ENCODE measurements around the gene TENM4. TPM values are rescaled to one million over a fixed set of nuclear protein-coding genes. Genes with fewer than 3 reads are reported as not detected.

The TENM4 gene
- total RNA-seq, 2 experiments from 2014 or later: not detected

GRCh38 chr11:79414041-79414440 lies 26.8 kb downstream of the TENM4 start:
- no peak for DNase-seq
- Mint-ChIP-seq H3K27me3 (ENCODE audit: low read depth) (no peaks in the 10 kb centered on the region), H3K9me3 (ENCODE audit: insufficient read depth) (no peaks in the 10 kb centered on the region), H3K4me3 (no peak overlapping the region), H3K27ac (no peak overlapping the region), H3K4me1 (ENCODE audit: low read depth) (no peaks in the 10 kb centered on the region), H3K36me3 (ENCODE audit: low read depth) (no peaks in the 10 kb centered on the region)
- ATAC-seq: no peak
- POLR2A ChIA-PET: no interaction called here
- CTCF ChIA-PET: no interaction called here

- DNase-seq (no peak), ATAC-seq (no peak)
- H3K9me3 Mint-ChIP-seq (ENCODE audit: insufficient read depth): no peaks in the 10 kb centered on the region
- ChIA-PET CTCF (no interaction called here), POLR2A (no interaction called here)
- no peaks in the 10 kb centered on the region for H3K27me3 Mint-ChIP-seq (ENCODE audit: low read depth)
- no peaks in the 10 kb centered on the region for H3K36me3 Mint-ChIP-seq (ENCODE audit: low read depth)
- no peak overlapping the region for H3K27ac Mint-ChIP-seq
- no peak overlapping the region for H3K4me3 Mint-ChIP-seq
- no peaks in the 10 kb centered on the region for H3K4me1 Mint-ChIP-seq (ENCODE audit: low read depth)
Measured at GRCh38 chr11:79413268-79413667, 27.6 kb downstream of the TENM4 start.

- ChIA-PET POLR2A (no interaction called here), CTCF (interaction anchor here (1.1 kb wide), 1 partner anchor 12 kb away, joined by 3 read pairs; no protein-coding TSS in a partner anchor)
- no peaks in the 10 kb centered on the region for H3K4me1 Mint-ChIP-seq (ENCODE audit: low read depth)
- H3K27me3 Mint-ChIP-seq (ENCODE audit: low read depth): no peaks in the 10 kb centered on the region
- H3K27ac Mint-ChIP-seq: no peak overlapping the region
- H3K9me3 Mint-ChIP-seq (ENCODE audit: insufficient read depth): no peaks in the 10 kb centered on the region
- H3K4me3 Mint-ChIP-seq: no peak overlapping the region
- H3K36me3 Mint-ChIP-seq (ENCODE audit: low read depth): no peaks in the 10 kb centered on the region
- DNase-seq (no peak), ATAC-seq (no peak)
Measured at GRCh38 chr11:79412761-79413160, 28.1 kb downstream of the TENM4 start.

GRCh38 chr11:79409330-79409729 lies 31.5 kb downstream of the TENM4 start:
- H3K9me3 Mint-ChIP-seq (ENCODE audit: insufficient read depth): no peaks in the 10 kb centered on the region
- H3K36me3 Mint-ChIP-seq (ENCODE audit: low read depth): no peaks in the 10 kb centered on the region
- H3K4me1 Mint-ChIP-seq (ENCODE audit: low read depth): no peaks in the 10 kb centered on the region
- no peaks in the 10 kb centered on the region for H3K27me3 Mint-ChIP-seq (ENCODE audit: low read depth)
- ATAC-seq (no peak), DNase-seq (no peak)
- ChIA-PET POLR2A (no interaction called here), CTCF (no interaction called here)
- no peak overlapping the region for H3K27ac Mint-ChIP-seq
- no peak overlapping the region for H3K4me3 Mint-ChIP-seq

- H3K4me3 Mint-ChIP-seq: no peak overlapping the region
- H3K27me3 Mint-ChIP-seq (ENCODE audit: low read depth): no peaks in the 10 kb centered on the region
Measured at GRCh38 chr11:79406376-79406775, 34.5 kb downstream of the TENM4 start.

GRCh38 chr11:79404806-79405205 lies 36.0 kb downstream of the TENM4 start:
- ChIA-PET POLR2A (no interaction called here), CTCF (no interaction called here)
- DNase-seq (no peak), ATAC-seq (no peak)
- Mint-ChIP-seq H3K27me3 (ENCODE audit: low read depth) (no peaks in the 10 kb centered on the region), H3K36me3 (ENCODE audit: low read depth) (no peaks in the 10 kb centered on the region), H3K4me1 (ENCODE audit: low read depth) (no peaks in the 10 kb centered on the region), H3K9me3 (ENCODE audit: insufficient read depth) (no peaks in the 10 kb centered on the region), H3K27ac (no peak overlapping the region), H3K4me3 (no peak overlapping the region)

More at GRCh38 chr11:79406376-79406775, 34.5 kb downstream of the TENM4 start:
- CTCF ChIA-PET: no interaction called here
- ATAC-seq (no peak), DNase-seq (no peak)
- Mint-ChIP-seq H3K27ac (no peak overlapping the region), H3K4me1 (ENCODE audit: low read depth) (no peaks in the 10 kb centered on the region), H3K36me3 (ENCODE audit: low read depth) (no peaks in the 10 kb centered on the region), H3K9me3 (ENCODE audit: insufficient read depth) (no peaks in the 10 kb centered on the region)
- POLR2A ChIA-PET: no interaction called here

GRCh38 chr11:79404325-79404724 lies 36.5 kb downstream of the TENM4 start:
- Mint-ChIP-seq H3K4me1 (ENCODE audit: low read depth) (no peaks in the 10 kb centered on the region), H3K27me3 (ENCODE audit: low read depth) (no peaks in the 10 kb centered on the region), H3K27ac (no peak overlapping the region), H3K4me3 (no peak overlapping the region), H3K9me3 (ENCODE audit: insufficient read depth) (no peaks in the 10 kb centered on the region), H3K36me3 (ENCODE audit: low read depth) (no peaks in the 10 kb centered on the region)
- ChIA-PET CTCF (no interaction called here), POLR2A (no interaction called here)
- DNase-seq: no peak
- ATAC-seq: no peak

- H3K4me3 Mint-ChIP-seq: no peak overlapping the region
- DNase-seq (no peak), ATAC-seq (no peak)
- no peaks in the 10 kb centered on the region for H3K27me3 Mint-ChIP-seq (ENCODE audit: low read depth)
- no peaks in the 10 kb centered on the region for H3K9me3 Mint-ChIP-seq (ENCODE audit: insufficient read depth)
- ChIA-PET POLR2A (no interaction called here), CTCF (no interaction called here)
- no peak overlapping the region for H3K27ac Mint-ChIP-seq
- H3K36me3 Mint-ChIP-seq (ENCODE audit: low read depth): no peaks in the 10 kb centered on the region
- H3K4me1 Mint-ChIP-seq (ENCODE audit: low read depth): no peaks in the 10 kb centered on the region
Measured at GRCh38 chr11:79403839-79404238, 37.0 kb downstream of the TENM4 start.

- H3K27ac Mint-ChIP-seq: no peak overlapping the region
- no peaks in the 10 kb centered on the region for H3K27me3 Mint-ChIP-seq (ENCODE audit: low read depth)
- no peaks in the 10 kb centered on the region for H3K9me3 Mint-ChIP-seq (ENCODE audit: insufficient read depth)
- DNase-seq: no peak
- CTCF ChIA-PET: no interaction called here
- H3K36me3 Mint-ChIP-seq (ENCODE audit: low read depth): no peaks in the 10 kb centered on the region
- no peak overlapping the region for H3K4me3 Mint-ChIP-seq
- no peaks in the 10 kb centered on the region for H3K4me1 Mint-ChIP-seq (ENCODE audit: low read depth)
- ATAC-seq: no peak
- POLR2A ChIA-PET: no interaction called here
Measured at GRCh38 chr11:79402912-79403311, 37.9 kb downstream of the TENM4 start.

GRCh38 chr11:79400717-79401330 lies 40.0 kb downstream of the TENM4 start:
- Mint-ChIP-seq H3K27me3 (ENCODE audit: low read depth) (no peaks in the 10 kb centered on the region), H3K36me3 (ENCODE audit: low read depth) (no peaks in the 10 kb centered on the region), H3K9me3 (ENCODE audit: insufficient read depth) (no peaks in the 10 kb centered on the region), H3K4me3 (no peak overlapping the region), H3K27ac (no peak overlapping the region), H3K4me1 (ENCODE audit: low read depth) (no peaks in the 10 kb centered on the region)
- ChIA-PET POLR2A (no interaction called here), CTCF (interaction anchor here (1.1 kb wide), 1 partner anchor 11 kb away, joined by 3 read pairs; no protein-coding TSS in a partner anchor)
- ATAC-seq (no peak), DNase-seq (no peak)

GRCh38 chr11:79400206-79400605 lies 40.6 kb downstream of the TENM4 start:
- no peak overlapping the region for H3K4me3 Mint-ChIP-seq
- DNase-seq: no peak
- no peaks in the 10 kb centered on the region for H3K36me3 Mint-ChIP-seq (ENCODE audit: low read depth)
- ATAC-seq: no peak
- ChIA-PET POLR2A (no interaction called here), CTCF (interaction anchor here (1.1 kb wide), 1 partner anchor 12 kb away, joined by 3 read pairs; no protein-coding TSS in a partner anchor)
- H3K27me3 Mint-ChIP-seq (ENCODE audit: low read depth): no peaks in the 10 kb centered on the region
- no peaks in the 10 kb centered on the region for H3K9me3 Mint-ChIP-seq (ENCODE audit: insufficient read depth)
- H3K27ac Mint-ChIP-seq: no peak overlapping the region
- H3K4me1 Mint-ChIP-seq (ENCODE audit: low read depth): no peaks in the 10 kb centered on the region

- no peak overlapping the region for H3K27ac Mint-ChIP-seq
- DNase-seq: no peak
- H3K4me3 Mint-ChIP-seq: no peak overlapping the region
- ATAC-seq: no peak
- no peaks in the 10 kb centered on the region for H3K27me3 Mint-ChIP-seq (ENCODE audit: low read depth)
- no peaks in the 10 kb centered on the region for H3K36me3 Mint-ChIP-seq (ENCODE audit: low read depth)
- ChIA-PET CTCF (no interaction called here), POLR2A (no interaction called here)
- H3K9me3 Mint-ChIP-seq (ENCODE audit: insufficient read depth): no peaks in the 10 kb centered on the region
- no peaks in the 10 kb centered on the region for H3K4me1 Mint-ChIP-seq (ENCODE audit: low read depth)
Measured at GRCh38 chr11:79397252-79397651, 43.6 kb downstream of the TENM4 start.

GRCh38 chr11:79396674-79397073 lies 44.2 kb downstream of the TENM4 start:
- ChIA-PET POLR2A (no interaction called here), CTCF (no interaction called here)
- no peak for DNase-seq
- no peaks in the 10 kb centered on the region for H3K9me3 Mint-ChIP-seq (ENCODE audit: insufficient read depth)
- H3K4me3 Mint-ChIP-seq: no peak overlapping the region
- no peak overlapping the region for H3K27ac Mint-ChIP-seq
- no peak for ATAC-seq
- no peaks in the 10 kb centered on the region for H3K36me3 Mint-ChIP-seq (ENCODE audit: low read depth)
- H3K27me3 Mint-ChIP-seq (ENCODE audit: low read depth): no peaks in the 10 kb centered on the region
- no peaks in the 10 kb centered on the region for H3K4me1 Mint-ChIP-seq (ENCODE audit: low read depth)

Measured in activated CD8-positive, alpha-beta T cell treated with anti-CD3 and anti-CD28 coated beads, Interleukin-2, amount 10 ng/mL, durations not matched to agents 7 days and 5 days (primary cell).